ENCODE data around the gene PRPF19. TPM values are rescaled to one million over a fixed set of nuclear protein-coding genes. Genes with fewer than 3 reads are reported as not detected.
A peak's percentile ranks its signal among the peaks of the same experiment; 100 is the strongest.

PRPF19 gene
- total and polyA plus RNA-seq, 9 of the 15 experiments (the other 6 are each of a cell fraction or from before 2014, with no cell fraction given): 9.4 to 212 (median 73.2) TPM

GRCh38 chr11:60946601-60947264, 40.3 kb upstream of the PRPF19 start:
- no TSS peak for BruUV-seq (replicated peaks)
- 4% methylated on average over 15 of the region's 15 CpGs for WGBS (ENCODE audit: insufficient coverage, low coverage, missing lambda C conversion rate)
- ChIA-PET CTCF (ENCODE audit: low intra/inter-chr PET ratio) (no interaction called here), POLR2A (interaction anchor here (1.0 to 1.2 kb wide), 2 partner anchors 23 kb away, joined by 3 read pairs; partner anchors contain the start of gene TMEM132A)
- no peak overlapping the region for H3K4me3 ChIP-seq
- H3K36me3 ChIP-seq (ENCODE audit: control insufficient read depth, insufficient read depth, low read length): no peaks in the 10 kb centered on the region
- DNase-seq (ENCODE audit: extremely low read depth in 1 of 4, low spot score in 3 of 4): no peak
- intact Hi-C loops (cut with micrococcal nuclease): no loop called here
- no peaks in the 10 kb centered on the region for H3K9me3 ChIP-seq (replicated peaks; ENCODE audit: control insufficient read depth, insufficient read depth, low read depth, low read length)
- H3K9ac ChIP-seq (ENCODE audit: insufficient read depth in 1 of 2, low read depth in 2 of 2, low read length in 2 of 2): 0 out of 4 replicates have a peak overlapping the region, but pooled peaks of 1 of the 2 experiments have one; percentile 20
- in situ Hi-C loops (cut with MboI): no loop called here
- no peak overlapping the region for H2AFZ ChIP-seq (ENCODE audit: low read depth, low read length)
- H3K27ac ChIP-seq (ENCODE audit: extremely low read depth, low read depth, low read length): no peak overlapping the region
- no peak for FAIRE-seq
- peaks cover 4% of the 10 kb centered on the region for H4K20me1 ChIP-seq (replicated peaks; ENCODE audit: control insufficient read depth, insufficient read depth, low read length)
- H3K4me2 ChIP-seq (ENCODE audit: insufficient read depth, low read length): no peak overlapping the region
- peaks cover 43 to 74% of the 10 kb centered on the region in 2 experiments for H3K27me3 ChIP-seq (ENCODE audit: control insufficient read depth in 2 of 2, insufficient read depth in 2 of 2, low read length in 2 of 2)
- ATAC-seq: no peak
- H3K9me1 ChIP-seq (ENCODE audit: control insufficient read depth, insufficient read depth, low read length): no peaks in the 10 kb centered on the region
- H3K79me2 ChIP-seq (ENCODE audit: control insufficient read depth, insufficient read depth, low read length): no peaks in the 10 kb centered on the region
- peaks cover 6 to 7% of the 10 kb centered on the region in 2 experiments; a peak in 4 of 5 replicates for H3K4me1 ChIP-seq (replicated peaks in 1 of 2; ENCODE audit: control insufficient read depth in 2 of 2, insufficient read depth in 2 of 2, low read length in 2 of 2)
- TF ChIP-seq ZBED1 (IDR thresholded peaks at IDR 0.05) (no peak), ZNF146 (CRISPR knock-in tag; IDR thresholded peaks at IDR 0.05; ENCODE audit: unreplicated experiment) (no peak), IRF1 (CRISPR knock-in tag; IDR thresholded peaks at IDR 0.05; ENCODE audit: borderline replicate concordance) (no peak), RBBP5 (IDR thresholded peaks at IDR 0.05; ENCODE audit: borderline replicate concordance, insufficient read depth, low read length, poor library complexity, severe bottlenecking) (no peak), FOXM1 (IDR thresholded peaks at IDR 0.05; ENCODE audit: low read depth) (no peak), FOXM1 (CRISPR knock-in tag; IDR thresholded peaks at IDR 0.05; ENCODE audit: low read depth) (no peak), ZNF431 (CRISPR knock-in tag; IDR thresholded peaks at IDR 0.05) (no peak), ZNF696 (CRISPR knock-in tag; conservative IDR thresholded peaks at IDR 0.05) (no peak), E4F1 (CRISPR knock-in tag; IDR thresholded peaks at IDR 0.05; ENCODE audit: borderline replicate concordance) (no peak), FOSL1 (tag; conservative IDR thresholded peaks at IDR 0.05) (no peak), ZNF76 (CRISPR knock-in tag; IDR thresholded peaks at IDR 0.05; ENCODE audit: borderline replicate concordance) (no peak)
- TF ChIP-seq, protein P1, sequence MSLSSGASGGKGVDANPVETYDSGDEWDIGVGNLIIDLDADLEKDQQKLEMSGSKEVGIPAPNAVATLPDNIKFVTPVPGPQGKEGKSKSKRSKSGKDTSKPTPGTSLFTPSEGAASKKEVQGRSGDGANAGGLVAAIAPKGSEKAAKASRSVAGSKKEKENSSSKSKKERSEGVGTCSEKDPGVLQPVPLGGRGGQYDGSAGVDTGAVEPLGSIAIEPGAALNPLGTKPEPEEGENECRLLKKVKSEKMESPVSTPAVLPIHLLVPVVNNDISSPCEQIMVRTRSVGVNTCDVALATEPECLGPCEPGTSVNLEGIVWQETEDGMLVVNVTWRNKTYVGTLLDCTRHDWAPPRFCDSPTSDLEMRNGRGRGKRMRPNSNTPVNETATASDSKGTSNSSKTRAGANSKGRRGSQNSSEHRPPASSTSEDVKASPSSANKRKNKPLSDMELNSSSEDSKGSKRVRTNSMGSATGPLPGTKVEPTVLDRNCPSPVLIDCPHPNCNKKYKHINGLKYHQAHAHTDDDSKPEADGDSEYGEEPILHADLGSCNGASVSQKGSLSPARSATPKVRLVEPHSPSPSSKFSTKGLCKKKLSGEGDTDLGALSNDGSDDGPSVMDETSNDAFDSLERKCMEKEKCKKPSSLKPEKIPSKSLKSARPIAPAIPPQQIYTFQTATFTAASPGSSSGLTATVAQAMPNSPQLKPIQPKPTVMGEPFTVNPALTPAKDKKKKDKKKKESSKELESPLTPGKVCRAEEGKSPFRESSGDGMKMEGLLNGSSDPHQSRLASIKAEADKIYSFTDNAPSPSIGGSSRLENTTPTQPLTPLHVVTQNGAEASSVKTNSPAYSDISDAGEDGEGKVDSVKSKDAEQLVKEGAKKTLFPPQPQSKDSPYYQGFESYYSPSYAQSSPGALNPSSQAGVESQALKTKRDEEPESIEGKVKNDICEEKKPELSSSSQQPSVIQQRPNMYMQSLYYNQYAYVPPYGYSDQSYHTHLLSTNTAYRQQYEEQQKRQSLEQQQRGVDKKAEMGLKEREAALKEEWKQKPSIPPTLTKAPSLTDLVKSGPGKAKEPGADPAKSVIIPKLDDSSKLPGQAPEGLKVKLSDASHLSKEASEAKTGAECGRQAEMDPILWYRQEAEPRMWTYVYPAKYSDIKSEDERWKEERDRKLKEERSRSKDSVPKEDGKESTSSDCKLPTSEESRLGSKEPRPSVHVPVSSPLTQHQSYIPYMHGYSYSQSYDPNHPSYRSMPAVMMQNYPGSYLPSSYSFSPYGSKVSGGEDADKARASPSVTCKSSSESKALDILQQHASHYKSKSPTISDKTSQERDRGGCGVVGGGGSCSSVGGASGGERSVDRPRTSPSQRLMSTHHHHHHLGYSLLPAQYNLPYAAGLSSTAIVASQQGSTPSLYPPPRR (CRISPR knock-in tag; IDR thresholded peaks at IDR 0.05; ENCODE audit: borderline replicate concordance): no peak
- TF ChIP-seq, protein P2, sequence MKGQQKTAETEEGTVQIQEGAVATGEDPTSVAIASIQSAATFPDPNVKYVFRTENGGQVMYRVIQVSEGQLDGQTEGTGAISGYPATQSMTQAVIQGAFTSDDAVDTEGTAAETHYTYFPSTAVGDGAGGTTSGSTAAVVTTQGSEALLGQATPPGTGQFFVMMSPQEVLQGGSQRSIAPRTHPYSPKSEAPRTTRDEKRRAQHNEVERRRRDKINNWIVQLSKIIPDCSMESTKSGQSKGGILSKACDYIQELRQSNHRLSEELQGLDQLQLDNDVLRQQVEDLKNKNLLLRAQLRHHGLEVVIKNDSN (CRISPR knock-in tag; IDR thresholded peaks at IDR 0.05): no peak
